ENCODE results near the gene XPO1.
"Not testable (repeated sequence)": the region's sequence is repeated elsewhere in the genome, so short reads cannot be mapped to it uniquely, and the experiment has no call there.

XPO1 gene

DNA sequence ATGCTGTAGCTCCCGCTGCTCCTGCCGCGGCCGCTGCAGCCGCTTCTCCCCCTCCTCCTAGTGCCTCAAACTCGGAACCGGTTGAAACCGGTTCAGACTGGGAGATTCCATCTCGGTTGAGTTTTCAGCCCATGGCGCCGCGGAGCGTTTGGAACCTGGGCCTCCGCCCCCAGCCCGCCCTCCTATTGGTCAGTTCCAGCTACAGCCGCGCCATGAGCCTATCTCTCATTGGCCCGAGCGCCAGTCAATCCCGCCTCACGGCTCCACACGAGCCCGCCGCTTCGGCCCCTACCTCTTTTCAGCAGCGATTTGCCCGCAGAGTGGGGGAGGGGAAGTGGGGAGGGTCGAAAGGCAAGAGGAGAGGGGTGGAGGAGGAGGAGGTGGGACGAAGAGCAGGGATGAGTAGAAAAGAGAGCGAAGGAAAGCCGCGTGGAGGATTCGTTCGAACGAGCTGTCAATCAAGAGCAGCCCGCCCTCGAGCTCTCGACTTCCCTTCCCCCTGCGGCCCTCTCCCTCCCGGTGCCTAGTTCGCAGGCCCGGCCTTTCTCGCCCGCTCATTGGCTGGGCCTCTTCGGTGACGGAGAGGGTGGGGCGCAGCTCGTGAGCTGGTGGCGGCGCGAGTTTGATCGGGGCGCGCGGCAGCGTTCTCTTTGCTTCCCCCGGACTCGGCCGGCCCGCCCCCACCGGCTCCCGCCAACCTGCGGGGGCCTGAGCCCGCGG lies at the start of gene XPO1:
Gene XPO1, minus strand, starts transcription at position 157 of the 720 bp plus-strand sequence. CDS start 4,459 bp downstream, outside the sequence.
- peak; percentile 100 for DNase-seq

DNA sequence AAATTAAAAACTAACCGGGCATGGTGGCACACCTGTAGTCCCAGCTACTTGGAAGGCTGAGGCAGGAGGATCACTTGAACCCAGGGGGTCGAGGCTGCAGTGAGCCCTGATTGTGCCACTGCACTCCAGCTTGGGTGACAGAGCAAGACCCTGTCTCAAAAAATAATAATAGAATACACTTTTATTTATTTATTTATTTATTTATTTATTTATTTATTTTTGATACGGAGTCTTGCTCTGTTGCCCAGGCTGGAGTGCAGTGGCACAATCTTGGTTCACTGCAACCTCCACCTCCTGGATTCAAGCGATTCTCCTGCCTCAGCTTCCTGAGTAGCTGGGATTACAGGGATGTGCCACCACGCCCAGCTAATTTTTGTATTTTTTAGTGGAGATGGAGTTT lies 48.8 kb upstream of the XPO1 start:
- not testable (repeated sequence) for DNase-seq

DNA sequence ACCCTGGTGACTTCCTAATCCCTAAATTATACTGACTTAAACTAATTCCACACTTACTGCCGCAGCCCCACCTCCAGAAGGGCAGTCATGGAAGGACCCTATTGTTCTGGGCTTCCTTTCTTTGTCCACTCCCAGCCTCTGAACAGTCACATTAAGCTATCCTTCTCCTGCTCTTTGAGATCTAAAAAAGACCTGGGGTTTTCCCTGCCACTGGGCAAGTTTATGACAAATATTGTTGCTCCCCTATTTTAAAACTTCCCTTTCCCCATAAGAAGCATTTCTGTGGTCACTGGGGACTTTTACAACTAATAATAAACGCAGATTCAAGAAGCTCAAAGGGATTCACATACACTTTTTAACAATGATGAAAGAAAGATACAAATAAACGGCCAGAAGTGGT lies 47.2 kb upstream of the XPO1 start:
- no peak for DNase-seq

DNA sequence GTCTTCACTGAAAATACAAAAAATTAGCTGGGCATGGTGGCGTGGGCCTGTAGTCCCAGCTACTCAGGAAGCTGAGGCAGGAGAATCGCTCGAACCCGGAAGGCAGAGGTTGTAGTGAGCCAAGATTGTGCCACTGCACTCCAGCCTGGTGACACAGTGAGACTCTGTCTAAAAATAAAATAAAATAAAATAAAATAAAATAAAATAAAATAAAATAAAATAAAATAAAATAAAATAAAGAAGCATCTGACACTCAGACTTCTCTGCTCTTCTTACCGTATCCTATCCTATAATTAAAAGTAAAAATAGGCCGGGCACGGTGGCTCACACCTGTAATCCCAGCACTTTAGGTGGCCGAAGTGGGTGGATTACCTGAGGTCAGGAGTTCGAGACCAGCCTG lies 46.2 kb upstream of the XPO1 start:
- not testable (repeated sequence) for DNase-seq

DNA sequence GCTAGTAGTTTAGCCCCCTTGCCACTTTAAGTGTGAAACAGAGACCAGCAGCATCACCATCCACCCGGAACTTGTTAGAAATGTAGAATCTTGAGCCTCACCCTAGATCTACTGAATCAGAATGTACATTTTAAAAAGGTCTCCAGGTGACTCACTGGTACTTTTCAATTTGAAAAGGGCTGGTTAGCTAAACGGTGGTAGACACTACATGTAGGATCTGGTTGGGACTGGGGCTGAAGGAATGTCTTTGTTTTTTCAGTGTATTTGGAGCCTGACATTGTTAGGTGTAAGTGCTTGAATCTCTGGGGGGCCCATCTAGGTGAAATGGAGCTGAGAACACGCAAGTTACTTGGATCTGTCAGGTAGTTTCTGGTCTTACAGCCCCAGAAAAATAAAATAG lies 44.0 kb upstream of the XPO1 start:
- DNase-seq, result no peak

DNA sequence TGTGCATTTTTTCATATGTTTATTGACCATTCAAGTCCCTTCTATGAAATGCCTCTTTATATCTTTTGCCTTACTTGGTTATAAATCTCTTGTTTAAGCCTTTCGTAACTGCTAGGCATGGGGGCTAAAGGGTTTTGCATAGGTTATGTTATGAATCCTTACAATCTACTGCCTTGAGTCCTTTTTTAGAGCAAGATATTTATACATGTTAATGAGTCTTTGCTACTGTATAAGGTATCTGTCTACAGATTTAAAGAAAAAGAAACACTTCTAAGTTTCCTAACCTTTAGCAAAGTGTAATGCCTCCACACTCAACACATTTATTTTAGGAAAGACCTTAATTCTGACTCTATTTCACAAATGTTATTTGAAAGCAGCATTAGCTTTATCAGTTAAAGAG lies 43.6 kb upstream of the XPO1 start:
- DNase-seq, result no peak

GRCh38 chr2:61575447-61575859 lies 37.3 kb upstream of the XPO1 start:
- DNase-seq, result no peak

DNA sequence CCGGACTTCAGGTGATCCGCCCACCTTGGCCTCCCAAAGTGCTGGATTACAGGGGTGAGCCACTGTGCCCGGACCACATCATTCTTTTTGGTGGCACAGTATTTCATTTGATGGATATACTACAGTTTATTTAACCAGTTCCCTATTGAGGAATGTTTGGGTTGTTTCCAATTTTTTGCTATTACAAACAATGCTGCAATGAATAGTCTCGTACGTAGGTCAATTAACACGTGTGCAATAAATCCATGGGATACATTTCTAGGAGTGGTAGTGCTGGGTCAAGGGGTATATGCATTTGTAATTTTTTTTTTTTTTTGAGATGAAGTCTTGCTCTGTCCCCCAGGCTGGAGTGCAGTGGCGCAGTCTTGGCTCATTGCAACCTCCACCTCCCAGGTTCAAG lies 28.4 kb upstream of the XPO1 start:
- DNase-seq, result no peak

GRCh38 chr2:61562615-61563014 lies 24.5 kb upstream of the XPO1 start:
- no peak for DNase-seq

GRCh38 chr2:61558160-61558559 lies 20.0 kb upstream of the XPO1 start:
- no peak for DNase-seq

- DNase-seq, result no peak
Observed at GRCh38 chr2:61557381-61557780, 19.2 kb upstream of the XPO1 start.

GRCh38 chr2:61554604-61555003 lies 16.4 kb upstream of the XPO1 start:
- no peak for DNase-seq

DNA sequence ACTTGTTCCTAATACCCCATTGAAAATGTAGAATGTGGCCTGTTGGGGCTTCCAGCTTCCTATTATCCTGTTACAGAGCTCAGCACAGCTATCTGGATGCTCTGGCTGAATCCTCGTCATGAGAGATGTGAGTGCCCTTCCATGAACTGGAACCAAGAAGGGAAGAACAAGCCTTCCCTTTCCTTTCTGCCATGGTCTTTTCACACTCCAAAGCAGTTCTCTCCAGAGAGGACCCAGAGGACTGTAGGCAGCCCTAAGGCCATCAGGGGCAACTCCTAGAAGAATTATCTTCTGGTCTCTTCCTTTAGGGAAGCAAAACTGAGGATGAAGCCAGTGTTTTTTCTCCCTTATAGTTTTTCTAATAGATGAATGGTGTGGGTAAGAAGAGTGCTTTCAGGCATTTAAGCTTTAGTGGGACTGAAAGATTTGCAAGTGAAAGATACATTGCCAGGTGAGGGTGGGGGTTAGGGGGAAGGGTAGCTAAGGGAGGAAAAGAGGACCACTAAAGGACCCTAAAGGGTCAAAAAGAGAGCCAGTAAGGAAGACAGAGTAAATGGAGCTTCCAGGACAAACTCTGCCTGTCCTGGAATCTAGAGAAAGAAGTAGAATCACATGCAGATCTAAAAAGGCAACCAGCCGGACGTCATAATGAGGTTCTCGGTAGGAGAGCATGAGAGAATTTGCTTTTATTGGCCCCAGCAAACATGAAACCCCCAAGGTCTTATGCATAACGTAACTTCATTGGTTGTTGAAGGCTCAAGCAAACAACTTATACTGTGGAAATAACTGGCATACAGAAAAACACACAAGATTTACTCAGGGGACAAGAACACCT lies 12.4 kb upstream of the XPO1 start:
- DNase-seq, result no peak

DNA sequence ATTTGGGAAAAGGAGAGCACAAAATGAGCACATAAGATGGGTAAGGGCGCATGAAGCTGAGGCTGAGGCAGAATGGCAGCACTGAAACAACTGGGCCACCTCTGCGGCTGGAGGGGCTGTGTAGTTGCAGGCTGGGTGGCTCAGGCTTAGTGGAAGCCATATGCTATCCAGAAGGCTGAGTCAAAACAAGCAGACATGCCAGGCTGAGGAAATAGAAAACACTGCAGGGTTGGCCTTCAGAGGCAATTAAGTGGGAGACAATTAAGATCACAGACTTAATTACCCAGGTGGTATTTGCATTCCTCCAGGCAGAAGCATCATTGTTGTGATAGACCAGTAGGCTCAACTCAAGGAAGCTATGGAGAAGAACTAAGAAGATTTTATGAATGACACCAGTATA lies 11.4 kb upstream of the XPO1 start:
- no peak for DNase-seq

DNA sequence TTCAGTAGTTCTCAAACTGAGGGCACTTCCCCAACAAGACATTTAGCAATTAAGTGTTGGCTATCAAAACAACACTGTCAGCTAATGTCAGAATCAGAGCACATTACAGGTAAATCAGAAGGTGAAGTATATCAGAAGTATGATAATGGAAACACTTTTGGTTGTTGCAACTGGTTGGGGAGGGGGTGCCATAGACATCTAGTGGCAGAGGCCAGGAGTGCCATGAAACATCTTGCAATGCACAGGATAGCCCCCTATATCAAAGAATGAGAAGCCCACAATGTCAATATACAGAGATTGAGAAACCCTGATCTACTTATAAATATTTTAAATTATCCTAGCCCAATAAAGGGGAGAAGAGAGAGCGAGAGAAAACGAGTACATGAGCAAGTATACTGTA lies 4.9 kb upstream of the XPO1 start:
- DNase-seq, result no peak

DNA sequence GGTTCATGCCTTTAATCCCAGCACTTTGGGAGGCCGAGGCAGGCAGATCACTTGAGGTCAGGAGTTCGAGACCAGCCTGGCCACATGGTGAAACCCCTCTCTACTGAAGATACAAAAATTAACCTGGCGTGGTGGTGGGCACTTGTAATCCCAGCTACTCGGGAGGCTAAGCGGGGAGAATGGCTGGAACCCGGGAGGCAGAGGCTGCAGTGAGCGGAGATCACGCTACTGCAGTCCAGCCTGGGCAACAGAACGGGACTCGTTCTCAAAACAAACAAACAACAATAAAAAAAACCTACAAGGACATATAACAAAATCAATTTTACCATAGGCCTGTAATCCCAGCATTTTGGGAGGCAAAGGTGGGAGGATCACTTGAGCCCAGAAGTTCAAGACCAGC lies 2.0 kb upstream of the XPO1 start:
- not testable (repeated sequence) for DNase-seq

DNA sequence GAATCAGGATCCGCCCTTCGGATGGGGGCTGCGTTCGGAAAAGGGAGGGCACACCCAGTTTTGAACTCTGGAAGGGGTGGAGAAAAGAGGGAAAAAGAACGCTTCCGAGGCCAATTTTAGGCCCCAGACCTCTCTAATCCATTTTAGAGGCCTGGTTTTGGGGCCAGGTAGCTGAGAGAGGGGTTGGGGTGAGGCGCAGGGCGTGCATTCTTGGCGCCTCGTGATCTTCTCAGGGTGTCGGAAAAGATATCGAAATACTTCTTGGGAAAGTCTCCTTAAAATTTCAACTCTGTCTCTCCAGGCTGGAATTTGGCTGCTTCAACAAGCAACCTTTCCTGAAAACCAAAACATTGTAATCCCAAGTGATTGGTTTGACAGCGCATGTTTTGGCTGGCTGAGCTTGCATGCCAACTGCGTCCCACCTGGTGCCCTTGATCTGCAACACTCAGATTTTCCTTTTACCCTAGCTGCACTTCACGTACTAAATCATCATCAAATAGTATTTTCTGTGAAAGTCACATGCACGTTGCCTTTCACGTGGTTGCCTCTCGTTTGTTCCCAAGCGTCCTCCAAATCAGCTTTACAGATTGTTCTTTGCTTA lies 864 bp upstream of the XPO1 start:
- peak; percentile 30 for DNase-seq

- DNase-seq, result no peak
Observed at GRCh38 chr2:61537950-61538199, 281 bp downstream of the XPO1 start.

DNA sequence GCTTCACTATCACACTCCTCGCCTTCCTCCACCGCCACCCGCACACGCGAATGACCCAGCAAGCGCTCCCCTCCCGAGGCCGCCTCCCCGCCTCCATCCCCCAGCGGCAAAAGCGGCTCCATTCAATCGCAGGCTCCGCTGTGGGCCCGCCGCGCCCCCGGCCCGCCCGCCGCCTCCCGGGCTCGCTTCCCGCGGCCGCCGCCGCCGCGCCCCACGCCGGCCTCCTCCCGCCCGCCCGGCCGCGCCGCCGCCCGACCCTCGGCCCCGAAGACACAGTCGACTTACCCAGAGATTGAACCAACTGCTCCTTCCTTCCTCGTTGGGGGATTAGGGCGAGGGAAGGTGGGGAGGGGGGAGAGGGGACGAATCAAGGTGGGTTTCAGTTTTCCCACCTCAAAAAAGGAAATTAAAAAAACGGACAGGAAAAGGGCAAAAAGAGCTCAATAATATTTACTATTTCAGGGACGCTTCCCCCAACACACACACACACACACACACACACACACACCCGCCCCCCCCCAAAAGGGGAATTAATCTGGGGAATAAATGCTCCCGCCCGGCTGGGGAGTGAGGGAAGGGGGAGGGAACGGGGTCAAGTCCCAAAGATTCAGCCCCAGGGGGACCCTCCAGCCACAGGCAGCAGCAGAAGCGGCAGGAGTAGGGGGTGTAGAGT lies 743 bp downstream of the XPO1 start:
- no peak for DNase-seq

- DNase-seq, result peak; percentile 81
Observed at GRCh38 chr2:61536572-61537276, 1.4 kb downstream of the XPO1 start.

DNA sequence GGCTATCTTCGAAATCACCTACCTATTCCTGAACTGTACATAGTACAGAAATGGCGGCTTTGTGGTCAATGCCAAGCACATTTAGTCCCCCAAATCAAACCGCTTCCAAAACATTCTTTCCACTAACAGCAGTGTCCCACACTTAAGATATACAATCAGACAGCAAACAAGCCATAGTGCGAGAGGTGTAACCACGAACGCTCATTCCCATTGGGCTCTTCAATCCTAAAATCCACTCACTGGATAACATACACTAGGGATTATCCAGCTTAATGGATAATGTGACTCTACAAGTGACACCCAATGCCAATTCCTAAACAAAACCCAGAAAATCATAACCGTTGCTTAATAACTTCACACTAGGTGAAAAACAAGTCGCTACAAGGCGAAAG lies 2.0 kb downstream of the XPO1 start:
- DNase-seq, result no peak

DNA sequence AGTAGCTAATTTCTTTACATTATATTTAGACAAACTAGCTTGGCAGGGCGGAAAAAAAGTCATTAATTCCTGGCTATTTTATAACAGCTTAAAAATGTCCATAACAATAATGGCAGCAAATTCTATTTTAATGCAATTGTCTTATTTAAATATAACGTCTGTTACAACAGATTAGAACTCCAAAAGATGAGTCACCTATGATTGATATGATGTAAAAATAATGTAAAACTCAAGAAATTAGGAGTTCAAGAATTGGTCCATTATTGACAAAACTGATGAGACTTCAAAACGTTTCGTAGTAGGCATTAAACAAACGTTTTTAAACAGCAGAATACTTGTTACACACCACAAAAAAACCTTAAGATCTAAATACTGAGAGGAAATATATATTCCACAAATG lies 2.7 kb downstream of the XPO1 start:
- no peak for DNase-seq

DNA sequence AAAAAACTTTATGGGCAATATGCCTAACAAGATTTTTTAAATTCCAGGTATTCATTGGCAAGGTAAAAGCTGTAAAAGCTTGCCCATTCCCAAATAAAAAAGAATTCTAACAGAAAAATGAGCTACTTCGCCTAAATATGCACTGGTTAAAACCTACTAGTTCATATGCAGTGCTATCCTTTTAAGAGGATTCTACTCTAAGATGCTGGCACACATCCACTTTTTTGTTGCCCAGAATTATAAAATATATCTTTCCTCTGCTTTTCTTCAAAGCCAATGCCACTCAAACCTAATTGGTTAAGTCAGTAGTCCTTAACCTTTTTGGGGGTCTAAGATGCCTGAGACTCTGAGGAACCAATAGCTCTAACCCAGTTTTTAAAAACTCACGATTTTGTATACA lies 3.2 kb downstream of the XPO1 start:
- no peak for DNase-seq
